GM19238 (cell line): ENCODE measurements around the gene EXD3.

ENCODE experiments used
- DNase-seq: peaks from one replicate; pipeline ENCODE4 v3.0.0; 2011; ENCODE audit warnings: low spot score; ENCODE audit not compliant: insufficient read length

The EXD3 gene

GRCh38 chr9:137365552-137366444 is 57.2 kb downstream of the EXD3 start:
- DNase-seq: no peak

DNA sequence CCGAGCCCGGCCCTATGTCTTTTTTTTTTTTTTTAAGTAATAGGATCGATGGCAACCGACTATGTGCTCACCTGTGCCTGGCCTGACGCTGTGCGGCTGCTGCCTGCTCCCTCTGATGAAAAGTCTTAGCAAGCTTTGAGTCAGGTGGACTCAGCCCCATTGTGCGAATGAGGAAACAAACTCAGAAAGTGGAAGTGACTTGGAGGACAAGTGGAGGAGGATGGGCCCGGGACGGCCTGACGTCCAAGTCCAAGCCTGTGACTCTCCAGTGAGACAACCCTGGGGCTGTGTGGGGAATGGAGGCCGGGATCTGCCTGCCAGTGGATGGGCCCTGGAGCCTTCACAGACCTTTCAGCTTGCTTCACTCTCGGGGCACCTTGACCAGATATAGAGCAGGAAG is 57.9 kb downstream of the EXD3 start:
- DNase-seq: no peak

DNA sequence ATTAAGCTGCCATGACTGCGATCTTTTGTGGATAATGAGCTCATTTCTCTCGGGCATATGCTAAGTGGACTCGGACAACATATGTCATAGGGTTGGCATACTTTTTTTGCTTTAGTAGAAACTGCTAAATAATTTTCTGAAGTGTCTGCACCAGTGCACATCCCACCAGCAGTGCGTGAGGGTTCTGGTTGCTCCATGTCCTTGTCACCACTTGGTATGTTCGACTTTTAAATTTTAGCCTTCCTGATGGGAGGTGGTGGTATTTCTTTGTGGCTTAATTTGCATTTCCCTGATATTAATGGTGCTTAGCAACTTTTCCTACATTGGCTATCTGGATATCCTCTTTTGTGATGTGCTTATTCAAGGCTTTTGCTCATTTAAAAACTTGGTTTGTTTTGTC is 63.1 kb downstream of the EXD3 start:
- no peak for DNase-seq

GRCh38 chr9:137358126-137358525 is 64.8 kb downstream of the EXD3 start:
- DNase-seq: no peak

- DNase-seq: no peak
Observed at GRCh38 chr9:137357166-137357565, 65.8 kb downstream of the EXD3 start.

DNA sequence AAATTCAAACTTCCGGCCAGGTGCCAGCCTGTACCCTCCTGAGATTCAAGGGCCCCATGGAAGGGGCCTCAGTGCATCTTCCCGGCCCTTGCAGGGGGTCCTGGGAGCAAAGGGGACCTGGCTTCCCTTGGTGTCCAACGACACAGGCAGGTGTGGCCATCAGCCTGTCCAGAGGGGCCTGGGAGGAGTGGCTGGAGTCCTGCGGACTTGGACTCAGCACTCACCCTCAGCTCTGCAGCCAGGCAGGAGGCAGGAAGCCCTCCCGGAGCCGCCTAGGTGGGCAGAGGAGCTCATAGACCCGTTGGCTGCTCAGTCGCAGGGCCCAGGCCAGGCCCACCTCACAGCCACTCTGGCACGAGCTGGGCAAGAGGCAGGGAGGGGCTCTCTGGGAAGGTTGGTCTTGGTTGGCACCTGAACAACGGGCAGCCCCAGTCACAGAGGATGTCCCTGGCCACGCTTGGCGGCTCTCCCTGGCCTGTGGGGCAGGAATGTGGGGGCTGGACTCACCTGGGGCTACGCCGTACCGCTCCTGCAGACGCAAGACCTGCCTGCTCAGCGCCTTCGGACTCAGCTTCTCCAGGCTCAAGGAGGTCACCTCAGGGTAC is 67.1 kb downstream of the EXD3 start:
- DNase-seq: no peak

DNA sequence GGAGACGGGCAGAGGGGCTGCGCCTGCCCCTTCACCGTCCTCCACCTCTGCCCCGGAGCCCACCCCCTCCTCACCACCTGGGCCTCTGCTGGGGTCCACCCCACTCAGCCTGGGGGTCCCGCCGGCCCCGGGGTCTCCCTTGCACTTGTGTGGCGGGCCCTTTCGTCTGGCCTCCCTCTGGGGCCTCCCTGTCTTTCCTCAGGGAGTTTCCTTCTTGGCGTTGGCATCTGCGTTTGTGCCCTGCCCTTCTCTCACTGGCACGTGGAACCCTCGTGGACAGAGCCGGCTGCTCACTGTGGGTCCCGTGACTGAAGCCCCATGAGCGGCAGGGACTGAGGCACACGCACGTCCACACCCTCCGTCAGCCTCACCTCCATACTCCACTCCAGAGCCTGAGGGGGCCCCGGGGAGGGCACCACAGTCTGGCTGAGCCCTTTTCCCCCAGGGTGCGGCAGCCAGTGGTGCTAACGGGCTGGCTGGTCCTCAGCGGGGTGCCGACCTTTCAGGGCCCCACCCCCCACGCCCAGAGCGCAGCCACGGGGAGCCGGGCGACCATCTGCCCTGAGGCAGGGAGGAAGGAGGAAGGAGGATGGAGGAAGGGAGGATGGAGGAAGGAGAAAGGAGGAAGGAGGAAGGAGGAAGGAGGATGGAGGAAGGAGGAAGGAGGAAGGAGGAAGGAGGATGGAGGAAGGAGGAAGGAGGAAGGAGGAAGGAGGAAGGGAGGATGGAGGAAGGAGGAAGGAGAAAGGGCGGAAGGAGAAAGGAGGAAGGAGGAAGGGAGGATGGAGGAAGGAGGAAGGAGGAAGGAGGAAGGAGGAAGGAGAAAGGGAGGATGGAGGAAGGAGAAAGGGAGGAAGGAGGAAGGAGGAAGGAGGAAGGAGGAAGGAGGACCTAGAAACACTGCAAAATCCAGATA is 67.9 kb downstream of the EXD3 start:
- DNase-seq: no peak

DNA sequence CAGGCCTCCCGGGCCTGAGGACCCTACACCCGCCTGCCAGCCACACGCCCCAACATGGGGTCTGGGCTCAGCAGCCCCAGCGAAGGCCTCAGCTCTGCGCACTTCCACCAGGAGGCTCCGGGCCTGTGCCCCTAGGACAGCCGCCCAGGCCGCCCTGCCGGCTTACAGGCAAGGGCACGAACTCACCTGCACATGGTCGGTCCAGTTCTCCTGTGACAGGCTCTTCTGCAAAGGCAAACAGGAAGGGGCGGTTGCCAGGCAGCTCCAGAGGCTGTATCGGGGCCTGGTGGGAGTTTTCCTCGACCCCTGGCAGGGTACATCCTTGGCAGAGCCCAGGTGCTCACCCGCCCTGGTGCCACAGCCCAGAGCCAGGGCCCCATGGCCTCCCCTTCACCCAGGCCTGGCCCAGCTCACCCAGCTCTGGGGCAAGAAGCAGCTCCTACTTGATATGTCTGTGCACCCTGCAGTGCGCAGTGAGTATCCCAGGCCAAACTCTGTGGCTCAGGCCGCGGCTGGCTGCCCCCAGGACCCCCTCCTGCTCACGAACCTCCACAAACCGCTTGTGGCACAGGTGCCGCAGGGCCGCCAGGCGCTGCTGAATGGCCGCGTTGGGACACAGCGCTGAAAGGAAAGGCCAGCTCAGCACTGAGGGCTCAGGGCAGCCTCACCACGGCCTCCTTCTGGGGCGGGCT is 68.7 kb downstream of the EXD3 start:
- no peak for DNase-seq

GRCh38 chr9:137353223-137354152 is 69.5 kb downstream of the EXD3 start:
- no peak for DNase-seq

- DNase-seq: no peak
Observed at GRCh38 chr9:137352511-137353222, 70.3 kb downstream of the EXD3 start.

- DNase-seq: no peak
Observed at GRCh38 chr9:137351781-137352501, 71.0 kb downstream of the EXD3 start.

GRCh38 chr9:137350696-137351584 is 72.0 kb downstream of the EXD3 start:
- DNase-seq: no peak

DNA sequence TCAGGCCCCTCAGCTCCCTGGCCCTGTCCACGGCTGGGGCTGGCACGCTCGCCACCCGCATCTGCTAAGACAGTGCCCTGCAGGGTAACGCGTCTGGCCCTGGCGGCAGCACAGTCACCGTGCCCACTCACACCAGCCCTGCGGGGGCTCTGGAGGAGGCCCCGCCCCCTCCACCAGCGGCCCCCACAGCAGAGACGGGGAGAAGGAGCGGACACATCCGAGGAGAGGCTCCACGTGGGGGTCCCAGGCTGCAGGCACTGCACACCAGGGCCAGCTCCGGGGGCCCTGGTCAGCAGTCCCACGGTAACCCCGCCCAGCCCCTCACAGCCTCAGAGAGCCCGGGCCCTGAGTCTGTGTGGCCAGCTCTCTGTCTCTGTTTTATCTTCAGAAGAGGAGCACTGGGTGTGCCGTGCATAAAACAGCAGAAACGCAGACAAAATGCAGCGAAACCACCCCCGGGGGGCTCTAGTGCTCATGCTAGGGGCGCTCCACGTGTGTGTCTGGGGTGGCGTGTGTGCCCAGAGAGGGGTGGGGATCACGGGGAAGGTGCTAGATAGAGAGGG is 73.4 kb downstream of the EXD3 start:
- DNase-seq: no peak

DNA sequence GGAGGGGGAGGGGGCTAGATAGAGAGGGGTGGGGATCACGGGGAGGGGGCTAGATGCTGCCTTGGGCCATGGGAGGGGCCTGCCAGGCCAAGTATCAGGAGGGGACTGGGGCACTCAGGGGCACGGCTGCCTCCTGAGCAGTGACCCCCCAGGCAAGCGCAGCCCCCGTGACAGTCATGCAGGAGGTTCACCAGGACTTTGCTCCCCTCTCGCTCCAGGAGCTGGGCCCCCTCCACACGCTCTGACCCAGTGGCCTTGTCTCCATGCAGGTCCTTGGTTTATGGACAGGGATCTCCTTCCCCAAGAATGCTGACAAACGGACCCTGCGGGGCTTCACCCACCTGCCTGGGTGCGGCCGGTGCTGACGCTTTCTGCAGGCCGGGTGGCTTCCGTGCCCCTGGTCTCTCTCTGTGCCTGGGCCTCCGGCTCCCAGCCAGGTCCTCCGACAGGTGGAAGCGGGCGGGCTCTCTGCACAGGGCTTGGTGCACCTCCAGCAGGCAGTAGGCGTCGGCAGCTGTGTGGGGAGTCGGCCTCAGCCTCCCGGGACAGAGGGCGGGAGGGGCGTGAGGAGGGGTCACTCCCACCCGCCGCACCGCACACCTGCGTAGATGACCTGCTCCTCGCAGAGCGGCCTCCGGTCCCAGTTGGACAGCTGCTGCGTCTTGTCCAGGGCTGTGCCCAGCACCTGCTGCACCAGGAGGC is 74.0 kb downstream of the EXD3 start:
- DNase-seq: no peak

- DNase-seq: no peak
Observed at GRCh38 chr9:137347928-137348327, 75.0 kb downstream of the EXD3 start.

DNA sequence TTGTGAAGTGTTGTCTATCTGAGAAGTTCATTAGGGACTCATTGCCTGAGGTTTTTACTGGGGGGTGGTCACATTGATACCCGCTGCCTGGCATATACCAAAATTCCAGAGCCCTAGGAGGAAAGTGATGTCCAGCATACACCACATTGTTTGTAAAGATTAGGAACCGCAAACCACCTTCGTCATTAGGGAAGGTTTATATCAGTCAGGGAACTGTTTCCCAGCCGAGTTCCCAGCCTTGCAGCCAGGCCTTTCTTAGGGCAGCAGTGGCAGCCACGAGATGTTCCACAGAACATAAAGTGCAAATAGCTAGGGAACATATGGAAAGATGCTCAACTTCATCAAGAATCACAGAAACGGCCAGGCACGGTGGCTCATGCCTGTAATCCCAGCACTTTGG is 80.5 kb downstream of the EXD3 start:
- DNase-seq: no peak

GRCh38 chr9:137341227-137341626 is 81.7 kb downstream of the EXD3 start:
- DNase-seq: no peak
